GM19099 (cell line): ENCODE measurements around the gene SPAG7.
A peak's percentile ranks its signal among the peaks of the same experiment; 100 is the strongest.

Experiments used
- POLR2A ChIP-seq: IDR thresholded peaks from 3 replicates; pipeline ENCODE4 v1.6.1; 2011; ENCODE audit warnings: low read depth; ENCODE audit not compliant: insufficient read length; ENCODE audit errors: extremely low read depth

The SPAG7 gene

DNA sequence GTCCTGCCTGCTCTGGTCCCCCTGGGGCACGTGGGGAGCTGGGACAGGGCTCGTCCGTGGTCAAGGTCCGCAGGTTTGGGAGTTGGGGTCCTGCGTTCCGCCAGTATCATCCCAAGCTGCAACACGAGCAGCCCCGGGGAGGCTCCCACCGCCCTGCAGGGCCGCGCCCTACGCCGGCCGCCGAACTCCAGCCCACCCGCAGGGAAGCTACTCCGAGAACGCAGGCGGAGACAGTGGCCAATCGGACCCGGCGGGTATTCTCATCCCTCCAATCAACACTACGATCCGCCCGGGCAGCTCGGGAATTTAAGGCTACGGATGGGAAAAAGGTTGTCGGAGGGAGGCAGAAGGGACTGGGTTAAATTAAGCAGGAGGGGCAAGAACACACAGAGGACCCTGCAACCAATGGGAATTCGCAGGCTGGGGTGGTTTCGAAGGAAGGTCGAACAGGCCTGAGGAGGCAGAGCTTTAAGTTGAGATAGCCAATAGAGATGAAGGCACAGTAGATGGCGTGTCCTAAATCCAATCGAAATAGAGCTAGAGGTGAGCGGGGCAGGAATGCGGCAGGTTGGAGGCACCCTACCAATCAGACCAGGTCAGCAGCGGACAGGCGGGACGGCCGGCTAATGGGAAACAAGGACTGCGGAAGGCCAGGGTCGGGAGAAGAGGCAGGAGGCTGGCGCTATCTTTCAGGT is 626 bp downstream of the SPAG7 start:
- TF ChIP-seq POLR2A, result peak; percentile 30

DNA sequence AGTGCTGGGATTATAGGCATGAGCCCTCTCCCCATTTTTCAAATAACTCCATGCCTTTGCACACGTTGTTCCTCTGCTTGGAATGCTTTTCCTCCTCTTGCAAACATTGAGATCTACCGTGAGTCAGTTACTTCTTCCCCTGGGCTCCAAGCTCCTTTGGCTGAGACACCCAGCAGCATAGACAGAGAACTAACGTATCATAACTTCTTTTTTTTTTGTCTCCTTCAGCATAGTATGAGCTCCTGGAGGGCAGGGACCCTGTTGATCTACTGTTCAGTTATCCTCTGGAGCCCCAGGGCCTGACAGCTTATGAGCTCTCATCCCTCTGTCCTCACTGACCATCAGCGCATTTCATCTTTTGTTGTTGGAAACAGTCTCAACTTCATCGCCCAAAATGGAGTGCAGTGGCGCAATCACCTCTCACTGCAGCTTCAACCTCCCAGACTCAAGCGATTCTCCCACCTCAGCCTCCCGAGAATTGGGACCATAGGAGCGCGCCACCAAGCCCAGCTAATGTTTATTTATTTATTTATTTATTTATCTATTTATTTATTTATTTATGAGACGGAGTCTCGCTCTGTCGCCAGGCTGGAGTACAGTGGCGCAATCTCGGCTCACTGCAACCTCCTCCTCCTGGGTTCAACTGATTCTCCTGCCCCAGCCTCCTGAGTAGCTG is 2.2 kb downstream of the SPAG7 start:
- no peak for TF ChIP-seq POLR2A

GRCh38 chr17:4960279-4960922 is 7.2 kb downstream of the SPAG7 start:
- no peak for TF ChIP-seq POLR2A

DNA sequence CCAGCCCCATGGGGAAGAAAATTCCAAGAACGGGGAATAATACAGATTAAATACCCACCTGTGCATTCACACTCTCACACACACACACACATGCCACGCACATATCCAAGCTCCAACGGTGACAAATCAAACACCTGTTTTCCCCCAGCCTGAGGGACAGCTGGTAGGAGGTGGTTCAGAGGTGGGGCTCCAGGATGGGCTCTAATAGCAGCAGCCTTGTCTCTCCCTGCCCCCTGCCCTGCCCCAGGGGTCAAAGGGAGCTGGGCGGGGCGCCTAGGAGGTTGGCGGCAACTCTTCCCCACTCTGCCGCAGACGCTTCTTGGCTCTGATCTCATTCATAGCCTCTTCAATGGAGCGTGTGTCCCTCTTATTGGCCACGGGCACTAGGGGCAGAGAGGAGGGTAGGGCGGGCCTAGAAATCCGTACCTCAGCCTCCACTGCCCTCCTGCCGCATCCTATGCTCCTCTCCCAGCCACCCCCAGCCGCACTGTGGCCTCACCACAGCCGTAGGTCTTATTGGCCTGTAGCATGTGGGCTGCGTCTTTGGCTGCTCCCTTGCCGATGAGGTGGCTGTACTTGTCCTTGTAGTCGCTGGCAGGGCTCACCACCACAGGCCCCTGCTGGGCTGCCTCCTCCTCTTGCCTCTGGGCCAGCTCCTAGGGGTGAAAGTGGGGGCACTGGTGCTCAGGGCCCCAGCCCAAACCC is 8.2 kb downstream of the SPAG7 start:
- no peak for TF ChIP-seq POLR2A

DNA sequence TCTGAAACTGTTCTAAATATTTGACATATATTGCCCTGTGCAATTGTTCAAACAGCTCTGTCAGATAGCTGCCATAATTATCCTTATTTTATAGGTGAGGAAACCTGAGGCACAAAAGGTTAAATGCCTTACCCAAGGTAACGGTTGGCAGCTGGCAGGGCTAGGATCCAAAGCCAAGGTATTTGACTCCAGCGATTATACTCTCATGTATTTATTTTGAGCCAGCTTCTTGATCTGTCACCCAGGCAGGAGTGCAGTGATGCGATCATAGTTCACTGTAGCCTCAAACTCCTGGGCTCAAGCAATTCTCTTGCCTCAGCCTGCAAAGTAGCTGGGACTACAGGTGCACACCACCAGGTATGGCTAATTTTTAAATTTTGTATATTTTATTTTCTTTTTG is 9.5 kb downstream of the SPAG7 start:
- TF ChIP-seq POLR2A, result no peak

- no peak for TF ChIP-seq POLR2A
Observed at GRCh38 chr17:4956493-4957061, 11.0 kb downstream of the SPAG7 start.

DNA sequence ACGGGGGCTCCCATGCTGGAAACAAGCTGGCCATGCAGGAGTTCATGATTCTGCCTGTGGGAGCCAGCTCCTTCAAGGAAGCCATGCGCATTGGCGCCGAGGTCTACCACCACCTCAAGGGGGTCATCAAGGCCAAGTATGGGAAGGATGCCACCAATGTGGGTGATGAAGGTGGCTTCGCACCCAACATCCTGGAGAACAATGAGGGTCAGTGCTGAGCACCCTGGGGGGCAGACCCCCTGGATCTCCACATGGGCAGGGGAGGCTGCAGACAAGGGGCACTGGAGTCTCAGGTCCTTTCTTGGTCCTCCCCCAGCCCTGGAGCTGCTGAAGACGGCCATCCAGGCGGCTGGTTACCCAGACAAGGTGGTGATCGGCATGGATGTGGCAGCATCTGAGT is 12.5 kb downstream of the SPAG7 start:
- TF ChIP-seq POLR2A, result no peak

GRCh38 chr17:4953451-4953961 is 14.1 kb downstream of the SPAG7 start:
- no peak for TF ChIP-seq POLR2A

DNA sequence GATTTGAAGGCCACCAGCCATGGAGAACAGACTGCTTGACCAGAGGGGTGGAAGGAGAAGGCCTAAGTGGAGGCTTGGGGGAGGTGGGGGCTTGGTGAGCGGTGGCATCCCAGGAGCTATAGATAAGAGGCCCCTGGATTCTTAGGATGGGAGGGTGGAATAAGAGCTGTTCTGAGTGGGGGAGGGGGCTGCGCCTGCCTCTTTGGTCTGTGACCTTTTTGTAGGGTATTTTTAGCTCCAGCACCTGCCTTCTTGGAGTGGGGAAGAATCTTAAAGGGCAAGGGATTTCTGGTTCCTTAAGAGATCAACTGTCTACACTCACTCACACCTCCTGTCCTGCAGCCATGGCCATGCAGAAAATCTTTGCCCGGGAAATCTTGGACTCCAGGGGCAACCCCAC is 16.1 kb downstream of the SPAG7 start:
- TF ChIP-seq POLR2A, result no peak

DNA sequence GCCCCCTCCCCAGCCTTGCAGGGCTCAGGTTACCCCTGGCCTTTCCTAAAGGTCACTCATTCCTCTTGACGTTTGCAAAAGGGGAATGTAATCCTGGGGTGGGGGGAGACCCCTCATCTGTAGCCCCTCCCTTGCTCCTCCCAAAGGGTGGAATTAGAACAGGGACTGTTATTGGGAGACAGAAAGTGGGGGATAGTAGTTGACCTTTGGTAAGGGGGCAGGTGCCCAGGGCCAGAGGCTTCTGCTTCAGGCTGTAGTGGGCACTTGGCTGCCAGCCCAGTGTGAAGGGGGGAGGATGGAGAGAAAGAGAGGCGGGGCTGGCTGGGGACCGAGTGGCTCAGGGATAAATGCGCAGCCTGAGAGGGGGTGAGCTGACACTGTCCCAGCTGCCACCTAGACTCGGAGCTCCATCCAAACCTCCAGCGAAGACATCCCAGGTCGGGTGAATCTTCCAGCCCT is 16.8 kb downstream of the SPAG7 start, which contains the start of gene ENO3:
ENO3 (plus strand) TSS at position 374 of the 459 bp plus-strand sequence. CDS start 711 bp downstream, outside the sequence.
- peak; percentile 15 for TF ChIP-seq POLR2A

DNA sequence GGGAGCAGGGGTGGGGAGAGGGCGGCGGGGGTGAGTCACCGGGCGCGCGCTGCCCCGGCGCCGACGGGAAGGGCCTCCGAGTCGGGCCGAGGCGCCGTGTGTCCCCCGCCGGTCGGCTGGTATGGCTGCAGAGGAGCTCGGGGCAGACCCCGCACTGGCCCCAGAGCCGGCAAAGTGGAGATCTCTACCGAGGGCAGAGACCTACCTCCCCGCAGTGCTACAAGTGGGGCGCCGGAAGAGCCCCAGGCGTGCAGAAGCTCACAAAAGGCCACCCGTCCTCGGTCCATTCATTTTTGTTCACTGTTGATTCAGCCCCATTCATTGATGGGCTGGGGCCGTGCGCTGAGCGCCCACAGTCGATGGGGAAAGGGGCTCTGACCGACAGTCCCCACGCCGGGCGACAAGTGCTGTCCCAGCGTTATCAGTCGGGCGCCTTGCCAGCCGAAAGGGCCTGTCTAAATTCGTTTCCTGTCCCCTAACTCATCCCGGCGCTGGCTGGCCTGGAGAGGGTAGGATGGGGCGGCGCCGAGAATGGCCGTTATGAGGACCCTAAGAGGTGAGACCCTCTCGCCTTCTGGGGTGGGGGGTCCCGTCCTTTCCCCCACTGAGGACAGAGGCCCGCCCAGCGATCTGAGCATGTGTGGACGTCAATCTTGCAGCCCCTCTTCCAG is 17.4 kb downstream of the SPAG7 start:
- TF ChIP-seq POLR2A, result peak; percentile 30

DNA sequence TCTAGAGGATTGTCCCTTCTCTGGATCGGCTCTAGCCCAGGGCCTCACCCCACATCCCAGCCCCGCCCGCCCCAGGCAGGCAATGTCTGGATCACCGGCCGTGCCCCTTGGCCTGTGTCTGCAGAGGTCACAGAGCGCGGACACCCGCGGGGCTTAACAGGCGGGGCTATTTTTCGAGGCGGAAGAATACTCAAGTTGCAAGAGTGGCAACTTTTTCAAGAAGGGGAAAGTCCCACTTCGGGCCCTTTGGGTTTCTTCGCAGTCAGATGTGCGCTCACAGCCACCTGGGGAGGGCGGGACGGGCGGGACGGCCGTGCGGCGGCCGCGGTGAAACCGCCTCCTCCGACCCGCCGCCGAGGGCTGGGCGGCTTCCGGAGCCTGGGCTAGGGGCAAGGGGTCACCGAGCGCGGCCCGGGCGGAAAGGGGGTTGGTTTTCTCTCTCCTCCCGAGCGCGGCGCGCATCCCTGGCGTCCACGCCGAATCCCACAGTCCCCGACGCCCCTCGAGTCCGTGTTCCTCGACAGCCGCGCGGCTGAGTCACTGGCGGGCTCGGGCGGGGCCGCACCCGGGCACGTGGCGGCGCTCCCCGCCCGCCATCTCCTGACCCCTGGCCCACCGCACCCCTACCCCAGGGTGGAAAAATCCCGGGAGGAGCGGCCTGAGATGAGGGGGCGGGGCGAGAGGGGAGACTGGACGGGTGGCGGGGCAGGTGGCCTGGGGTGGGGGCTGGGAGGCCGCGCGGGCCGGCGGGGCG is 18.1 kb downstream of the SPAG7 start:
- no peak for TF ChIP-seq POLR2A

- TF ChIP-seq POLR2A, result peak; percentile 74
Observed at GRCh38 chr17:4948931-4949320, 18.7 kb downstream of the SPAG7 start.

- peak; percentile 97 for TF ChIP-seq POLR2A
Observed at GRCh38 chr17:4948166-4948930, 19.3 kb downstream of the SPAG7 start, which contains the start of gene PFN1. Gene PFN1, minus strand, starts transcription at chr17:4948530. Its CDS starts 136 bp downstream, at chr17:4948394.
